ENCODE data around the gene IL34.

DNA sequence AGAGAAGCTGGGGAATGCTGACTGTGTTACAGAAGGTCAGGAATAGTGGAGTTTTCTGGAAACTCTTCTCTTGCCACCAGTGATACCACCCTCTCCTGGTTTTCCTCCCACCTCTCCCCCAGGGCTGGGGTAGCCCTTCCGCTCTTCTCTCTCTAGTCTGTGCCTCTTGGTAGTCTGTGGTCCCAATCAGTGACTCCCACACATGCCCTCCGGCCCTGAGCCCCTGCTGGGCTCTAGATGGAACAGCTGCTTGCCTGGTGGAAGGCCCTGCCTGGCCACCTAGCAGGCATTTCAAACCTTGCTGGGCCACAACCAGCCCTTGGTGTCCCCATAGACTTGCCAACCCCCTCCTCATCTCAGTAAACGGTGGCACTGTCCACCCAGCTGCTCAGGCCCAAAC lies 54.7 kb downstream of the IL34 start:
- TF ChIP-seq YY1 (IDR thresholded peaks at IDR 0.05; ENCODE audit: extremely low read depth, insufficient replicate concordance, low read depth, low read length) (no peak), ZNF274 (IDR thresholded peaks at IDR 0.05; ENCODE audit: low read depth, low read length) (no peak), POLR2AphosphoS5 (IDR thresholded peaks at IDR 0.05; ENCODE audit: low read depth, low read length) (no peak), RAD21 (IDR thresholded peaks at IDR 0.05; ENCODE audit: low read depth) (no peak), EZH2 (IDR thresholded peaks at IDR 0.05) (no peak), POLR2A (IDR thresholded peaks at IDR 0.05; ENCODE audit: borderline replicate concordance, extremely low read depth, insufficient read depth, insufficient read length) (no peak), EGR1 (IDR thresholded peaks at IDR 0.05; ENCODE audit: low read depth) (no peak), SP1 (IDR thresholded peaks at IDR 0.05; ENCODE audit: low read depth) (no peak), SRF (IDR thresholded peaks at IDR 0.05; ENCODE audit: low read depth) (no peak)
- TF ChIP-seq, protein P1, sequence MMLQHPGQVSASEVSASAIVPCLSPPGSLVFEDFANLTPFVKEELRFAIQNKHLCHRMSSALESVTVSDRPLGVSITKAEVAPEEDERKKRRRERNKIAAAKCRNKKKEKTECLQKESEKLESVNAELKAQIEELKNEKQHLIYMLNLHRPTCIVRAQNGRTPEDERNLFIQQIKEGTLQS (IDR thresholded peaks at IDR 0.05): no peak
- TF ChIP-seq, protein P2, sequence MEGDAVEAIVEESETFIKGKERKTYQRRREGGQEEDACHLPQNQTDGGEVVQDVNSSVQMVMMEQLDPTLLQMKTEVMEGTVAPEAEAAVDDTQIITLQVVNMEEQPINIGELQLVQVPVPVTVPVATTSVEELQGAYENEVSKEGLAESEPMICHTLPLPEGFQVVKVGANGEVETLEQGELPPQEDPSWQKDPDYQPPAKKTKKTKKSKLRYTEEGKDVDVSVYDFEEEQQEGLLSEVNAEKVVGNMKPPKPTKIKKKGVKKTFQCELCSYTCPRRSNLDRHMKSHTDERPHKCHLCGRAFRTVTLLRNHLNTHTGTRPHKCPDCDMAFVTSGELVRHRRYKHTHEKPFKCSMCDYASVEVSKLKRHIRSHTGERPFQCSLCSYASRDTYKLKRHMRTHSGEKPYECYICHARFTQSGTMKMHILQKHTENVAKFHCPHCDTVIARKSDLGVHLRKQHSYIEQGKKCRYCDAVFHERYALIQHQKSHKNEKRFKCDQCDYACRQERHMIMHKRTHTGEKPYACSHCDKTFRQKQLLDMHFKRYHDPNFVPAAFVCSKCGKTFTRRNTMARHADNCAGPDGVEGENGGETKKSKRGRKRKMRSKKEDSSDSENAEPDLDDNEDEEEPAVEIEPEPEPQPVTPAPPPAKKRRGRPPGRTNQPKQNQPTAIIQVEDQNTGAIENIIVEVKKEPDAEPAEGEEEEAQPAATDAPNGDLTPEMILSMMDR (IDR thresholded peaks at IDR 0.05 in 2 of 3, conservative IDR thresholded peaks at IDR 0.05 in 1 of 3; ENCODE audit: borderline replicate concordance in 1 of 3, insufficient read depth in 1 of 3, low read depth in 2 of 3, low read length in 2 of 3): no peak
- TF ChIP-seq, protein P3, sequence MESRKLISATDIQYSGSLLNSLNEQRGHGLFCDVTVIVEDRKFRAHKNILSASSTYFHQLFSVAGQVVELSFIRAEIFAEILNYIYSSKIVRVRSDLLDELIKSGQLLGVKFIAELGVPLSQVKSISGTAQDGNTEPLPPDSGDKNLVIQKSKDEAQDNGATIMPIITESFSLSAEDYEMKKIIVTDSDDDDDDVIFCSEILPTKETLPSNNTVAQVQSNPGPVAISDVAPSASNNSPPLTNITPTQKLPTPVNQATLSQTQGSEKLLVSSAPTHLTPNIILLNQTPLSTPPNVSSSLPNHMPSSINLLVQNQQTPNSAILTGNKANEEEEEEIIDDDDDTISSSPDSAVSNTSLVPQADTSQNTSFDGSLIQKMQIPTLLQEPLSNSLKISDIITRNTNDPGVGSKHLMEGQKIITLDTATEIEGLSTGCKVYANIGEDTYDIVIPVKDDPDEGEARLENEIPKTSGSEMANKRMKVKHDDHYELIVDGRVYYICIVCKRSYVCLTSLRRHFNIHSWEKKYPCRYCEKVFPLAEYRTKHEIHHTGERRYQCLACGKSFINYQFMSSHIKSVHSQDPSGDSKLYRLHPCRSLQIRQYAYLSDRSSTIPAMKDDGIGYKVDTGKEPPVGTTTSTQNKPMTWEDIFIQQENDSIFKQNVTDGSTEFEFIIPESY (IDR thresholded peaks at IDR 0.05; ENCODE audit: extremely low read depth, insufficient replicate concordance, low read length): no peak
- TF ChIP-seq, protein P4, sequence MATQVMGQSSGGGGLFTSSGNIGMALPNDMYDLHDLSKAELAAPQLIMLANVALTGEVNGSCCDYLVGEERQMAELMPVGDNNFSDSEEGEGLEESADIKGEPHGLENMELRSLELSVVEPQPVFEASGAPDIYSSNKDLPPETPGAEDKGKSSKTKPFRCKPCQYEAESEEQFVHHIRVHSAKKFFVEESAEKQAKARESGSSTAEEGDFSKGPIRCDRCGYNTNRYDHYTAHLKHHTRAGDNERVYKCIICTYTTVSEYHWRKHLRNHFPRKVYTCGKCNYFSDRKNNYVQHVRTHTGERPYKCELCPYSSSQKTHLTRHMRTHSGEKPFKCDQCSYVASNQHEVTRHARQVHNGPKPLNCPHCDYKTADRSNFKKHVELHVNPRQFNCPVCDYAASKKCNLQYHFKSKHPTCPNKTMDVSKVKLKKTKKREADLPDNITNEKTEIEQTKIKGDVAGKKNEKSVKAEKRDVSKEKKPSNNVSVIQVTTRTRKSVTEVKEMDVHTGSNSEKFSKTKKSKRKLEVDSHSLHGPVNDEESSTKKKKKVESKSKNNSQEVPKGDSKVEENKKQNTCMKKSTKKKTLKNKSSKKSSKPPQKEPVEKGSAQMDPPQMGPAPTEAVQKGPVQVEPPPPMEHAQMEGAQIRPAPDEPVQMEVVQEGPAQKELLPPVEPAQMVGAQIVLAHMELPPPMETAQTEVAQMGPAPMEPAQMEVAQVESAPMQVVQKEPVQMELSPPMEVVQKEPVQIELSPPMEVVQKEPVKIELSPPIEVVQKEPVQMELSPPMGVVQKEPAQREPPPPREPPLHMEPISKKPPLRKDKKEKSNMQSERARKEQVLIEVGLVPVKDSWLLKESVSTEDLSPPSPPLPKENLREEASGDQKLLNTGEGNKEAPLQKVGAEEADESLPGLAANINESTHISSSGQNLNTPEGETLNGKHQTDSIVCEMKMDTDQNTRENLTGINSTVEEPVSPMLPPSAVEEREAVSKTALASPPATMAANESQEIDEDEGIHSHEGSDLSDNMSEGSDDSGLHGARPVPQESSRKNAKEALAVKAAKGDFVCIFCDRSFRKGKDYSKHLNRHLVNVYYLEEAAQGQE (IDR thresholded peaks at IDR 0.05; ENCODE audit: low read depth): no peak
- TF ChIP-seq, protein P5, sequence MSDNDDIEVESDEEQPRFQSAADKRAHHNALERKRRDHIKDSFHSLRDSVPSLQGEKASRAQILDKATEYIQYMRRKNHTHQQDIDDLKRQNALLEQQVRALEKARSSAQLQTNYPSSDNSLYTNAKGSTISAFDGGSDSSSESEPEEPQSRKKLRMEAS (IDR thresholded peaks at IDR 0.05): no peak

Measured in HCT116 (cell line).